Hepatocyte (in vitro differentiated cells): ENCODE measurements around the gene PIK3CG. TPM values are rescaled to one million over a fixed set of nuclear protein-coding genes. Genes with fewer than 3 reads are reported as not detected.
"Not testable (repeated sequence)": the region's sequence is repeated elsewhere in the genome, so short reads cannot be mapped to it uniquely, and the experiment has no call there.

ENCODE experiments used
- DNase-seq: peaks from one replicate; pipeline ENCODE4 v3.0.0-alpha.2; 2016; ENCODE audit warnings: low spot score
- H2AFZ ChIP-seq: fragments of 200-600 bp; sonication (generic); 2 replicates; pipeline ENCODE4 v1.6.0; 2016; ENCODE audit warnings: antibody characterized with exemption, mild to moderate bottlenecking
- H3K27ac ChIP-seq: fragments of 200-600 bp; sonication (generic); 2 replicates; pipeline ENCODE4 v1.5.1; 2016; ENCODE audit warnings: mild to moderate bottlenecking
- H3K27me3 ChIP-seq: fragments of 200-600 bp; sonication (generic); 2 replicates; pipeline ENCODE4 v1.6.1; 2016
- H3K36me3 ChIP-seq: fragments of 200-600 bp; sonication (generic); replicated peaks from 2 replicates; pipeline ENCODE4 v1.5.1; 2016; ENCODE audit warnings: low read depth; ENCODE audit not compliant: insufficient read depth
- H3K4me1 ChIP-seq: fragments of 200-600 bp; sonication (generic); 2 replicates; pipeline ENCODE4 v1.5.1; 2016; ENCODE audit warnings: mild to moderate bottlenecking, moderate library complexity; ENCODE audit not compliant: insufficient read depth
- H3K4me2 ChIP-seq: fragments of 200-600 bp; sonication (generic); 2 replicates; pipeline ENCODE4 v1.6.0; 2016
- H3K4me3 ChIP-seq: fragments of 200-600 bp; sonication (generic); 2 replicates; pipeline ENCODE4 v1.5.1; 2016; ENCODE audit warnings: mild to moderate bottlenecking
- H3K79me2 ChIP-seq: fragments of 200-600 bp; sonication (generic); 2 replicates; pipeline ENCODE4 v1.6.0; 2017; ENCODE audit warnings: mild to moderate bottlenecking
- H3K9me2 ChIP-seq: fragments of 200-600 bp; sonication (generic); replicated peaks from 2 replicates; pipeline ENCODE4 v1.6.0; 2017; ENCODE audit warnings: mild to moderate bottlenecking; ENCODE audit not compliant: insufficient read depth
- H3K9me3 ChIP-seq: fragments of 200-600 bp; sonication (generic); 2 replicates; pipeline ENCODE4 v1.5.1; 2016; ENCODE audit warnings: low read depth, mild to moderate bottlenecking
- H4K20me1 ChIP-seq: fragments of 200-600 bp; sonication (generic); 2 replicates; pipeline ENCODE4 v1.6.0; 2016; ENCODE audit warnings: mild to moderate bottlenecking; ENCODE audit not compliant: insufficient read depth, poor library complexity, severe bottlenecking
- CTCF ChIP-seq: fragments of 200-600 bp; sonication (generic); IDR thresholded peaks from 2 replicates; pipeline ENCODE4 v1.5.1; 2016; ENCODE audit warnings: antibody characterized with exemption, mild to moderate bottlenecking; ENCODE audit not compliant: poor library complexity
- EZH2 ChIP-seq: fragments of 200-600 bp; sonication (generic); IDR thresholded peaks from 2 replicates; pipeline ENCODE4 v1.6.1; 2016; ENCODE audit warnings: antibody characterized with exemption, mild to moderate bottlenecking, borderline replicate concordance
- EZH2phosphoT487 ChIP-seq: fragments of 200-600 bp; sonication (generic); IDR thresholded peaks from one replicate; pipeline ENCODE4 v1.6.1; 2018; ENCODE audit warnings: antibody characterized with exemption, mild to moderate bottlenecking, low read depth, moderate library complexity; ENCODE audit not compliant: unreplicated experiment, severe bottlenecking
- WGBS: methylation state at CpG from one replicate; pipeline ENCODE4 v1.1.6; 2016; ENCODE audit warnings: low lambda C conversion rate; ENCODE audit errors: missing lambda C conversion rate; 5-methylcytosine and 5-hydroxymethylcytosine counted together
- polyA plus RNA-seq: library from polyadenylated mRNA; unstranded; fragments of >200 nt; fragmentation: Nextera tagmentation; extraction: Ambion mirVana; gene quantifications from 2 replicates; pipeline ENCODE4 v1.2.1, GENCODE V29; 2016
- total RNA-seq: library from RNA; depleted of rRNA; stranded (reverse); fragments of >200 nt; gene quantifications from 2 replicates; pipeline ENCODE4 v1.2.3, GENCODE V29; 2014

Gene PIK3CG
- total and polyA plus RNA-seq, 2 experiments from 2014 or later = 0.03 to 0.25 TPM

GRCh38 chr7:106954840-106955239, 89.8 kb downstream of the PIK3CG start:
- TF ChIP-seq CTCF (no peak), EZH2phosphoT487 (no peak), EZH2 (no peak)
- 92% methylated on average over 2 of the region's 2 CpGs for WGBS

GRCh38 chr7:106955857-106956256, 90.8 kb downstream of the PIK3CG start:
- not testable (repeated sequence) for H3K4me1 ChIP-seq, H2AFZ ChIP-seq, H3K9me3 ChIP-seq, H3K36me3 ChIP-seq, H3K9me2 ChIP-seq, H3K27ac ChIP-seq, H4K20me1 ChIP-seq, H3K4me2 ChIP-seq, DNase-seq, H3K79me2 ChIP-seq, H3K27me3 ChIP-seq, H3K4me3 ChIP-seq
- 74% methylated on average over 1 of the region's 1 CpG for WGBS

More at GRCh38 chr7:106954840-106955239, 89.8 kb downstream of the PIK3CG start:
- Histone ChIP-seq H3K27ac (no peak overlapping the region), H4K20me1 (no peaks in the 10 kb centered on the region), H3K4me3 (no peak overlapping the region), H3K36me3 (no peaks in the 10 kb centered on the region), H3K9me3 (no peaks in the 10 kb centered on the region), H3K79me2 (no peaks in the 10 kb centered on the region), H3K4me1 (no peaks in the 10 kb centered on the region), H2AFZ (no peak overlapping the region), H3K9me2 (no peaks in the 10 kb centered on the region), H3K27me3 (no peaks in the 10 kb centered on the region), H3K4me2 (no peak overlapping the region)
- no peak for DNase-seq

Other genes starting within 250 kb of the PIK3CG start
- gene CCDC71L, start 204.1 kb upstream of the PIK3CG start, total RNA-seq = 17.1 and 24.3 TPM in 2 replicates
- gene CCDC71L, start 204.1 kb upstream of the PIK3CG start, polyA plus RNA-seq = 14.8 and 17.0 TPM in 2 replicates
- 25.6 and 31.5 TPM in 2 replicates for gene PRKAR2B, start 179.4 kb downstream of the PIK3CG start, total RNA-seq
- 14.8 and 16.2 TPM in 2 replicates for gene PRKAR2B, start 179.4 kb downstream of the PIK3CG start, polyA plus RNA-seq